Activated CD4-positive, CD25-positive, alpha-beta regulatory T cell treated with anti-CD3 and anti-CD28 coated beads, Interleukin-2, amount 50 U/mL, for 72 hours (primary cell): ENCODE results near the gene CDYL.

ENCODE experiments used
- DNase-seq: peaks from one replicate; pipeline ENCODE4 v3.0.0; 2021

Gene CDYL

GRCh38 chr6:4940416-4940815 is 164.2 kb downstream of the CDYL start:
- no peak for DNase-seq

GRCh38 chr6:4941782-4942672 is 165.8 kb downstream of the CDYL start:
- DNase-seq = no peak

GRCh38 chr6:4942673-4943009 is 166.4 kb downstream of the CDYL start:
- DNase-seq = no peak

GRCh38 chr6:4943716-4944115 is 167.5 kb downstream of the CDYL start:
- no peak for DNase-seq

GRCh38 chr6:4944325-4944724 is 168.1 kb downstream of the CDYL start:
- no peak for DNase-seq

DNA sequence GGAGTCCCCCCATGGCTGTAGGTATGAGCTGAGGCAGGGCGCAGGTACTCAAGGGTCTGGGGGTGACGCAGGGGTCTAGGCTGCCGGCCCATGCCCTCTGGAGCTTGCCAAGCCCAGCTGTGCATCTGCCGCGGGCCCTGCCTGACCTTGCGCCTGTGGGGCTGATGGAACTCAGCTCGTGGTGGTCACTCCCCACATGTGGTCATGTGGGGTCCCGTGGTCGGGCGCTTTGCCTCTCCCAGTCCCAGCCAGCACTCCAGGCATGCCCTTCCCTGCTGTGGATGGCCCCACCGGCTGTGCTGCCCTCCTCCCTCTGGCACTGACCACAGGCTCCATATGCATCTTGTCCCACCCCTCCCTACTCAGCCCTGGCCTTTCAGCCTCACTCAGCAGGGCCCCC is 170.3 kb downstream of the CDYL start:
- DNase-seq = no peak

DNA sequence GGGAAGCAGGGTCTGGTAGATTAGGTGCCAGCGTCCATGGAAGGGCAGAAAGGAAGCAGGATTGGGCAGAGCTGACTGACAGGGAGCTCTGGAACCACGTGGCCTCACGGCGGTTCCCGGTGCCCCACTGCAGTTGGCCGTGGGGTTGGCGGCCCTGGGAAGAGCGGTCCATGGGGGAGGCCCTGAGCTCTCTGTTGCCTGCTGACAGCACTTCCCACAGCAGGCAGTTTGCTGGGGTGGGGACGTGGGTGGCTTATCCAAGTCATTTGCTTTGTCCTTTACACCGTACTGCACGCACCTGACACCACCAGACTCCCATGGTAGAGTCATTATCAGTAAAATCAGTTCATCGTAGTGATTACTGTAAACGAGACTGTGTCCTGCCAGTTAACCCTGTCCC is 171.5 kb downstream of the CDYL start:
- DNase-seq = no peak

DNA sequence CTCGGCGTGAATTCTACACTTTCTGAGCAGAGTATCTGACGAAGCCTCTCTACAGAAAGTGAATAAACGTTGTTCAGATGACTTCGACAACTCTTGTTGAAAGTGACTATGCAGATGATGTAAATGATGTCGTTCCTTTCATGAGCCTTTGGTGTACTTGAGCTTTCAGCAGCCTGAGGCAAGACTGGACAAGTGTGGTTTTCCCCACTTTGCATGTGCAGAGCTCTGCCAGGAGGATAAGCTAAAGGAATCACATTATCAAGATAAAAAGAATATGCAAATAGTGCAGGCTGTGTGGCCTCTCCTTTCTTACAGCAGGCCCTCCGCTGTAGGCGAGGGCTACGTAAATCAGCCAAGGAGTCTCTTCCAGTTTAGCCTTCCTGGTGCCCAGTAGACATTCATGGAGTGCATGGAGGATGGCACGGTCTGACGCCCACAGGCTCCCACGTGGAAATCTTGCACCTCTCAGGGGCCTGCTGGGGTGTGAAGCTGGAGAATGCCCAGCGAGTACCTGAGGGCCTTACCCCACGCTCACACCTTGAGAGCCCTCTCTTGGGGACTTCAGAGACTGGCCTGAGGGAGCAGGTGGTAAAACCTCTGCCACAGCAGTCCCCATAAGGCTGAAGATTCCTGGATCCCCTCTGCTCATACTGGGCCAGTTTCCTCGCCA is 172.7 kb downstream of the CDYL start:
- no peak for DNase-seq

DNA sequence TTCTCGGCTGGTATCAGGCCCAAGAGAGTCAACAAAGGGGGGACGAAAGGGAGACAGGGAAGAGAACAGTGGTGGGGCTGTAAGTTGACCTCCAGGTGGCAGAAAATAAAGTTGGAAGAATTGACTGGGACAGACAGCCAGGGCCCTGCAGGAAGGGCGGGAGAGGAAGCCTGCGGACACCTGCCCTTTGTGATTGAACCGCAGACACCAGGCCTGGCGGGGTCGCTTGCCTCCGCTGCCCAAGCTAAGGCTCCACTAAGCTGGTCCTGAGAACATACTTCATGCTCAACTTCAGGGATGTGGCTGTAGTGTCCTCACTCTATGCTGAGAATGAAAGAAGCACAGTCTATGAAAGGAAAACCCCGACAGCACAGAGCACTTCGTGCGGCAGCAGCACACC is 173.9 kb downstream of the CDYL start:
- DNase-seq = no peak

- DNase-seq = no peak
These were observed 174.8 kb downstream of the CDYL start for GRCh38 chr6:4950836-4951533.

- no peak for DNase-seq
These were observed 177.2 kb downstream of the CDYL start for GRCh38 chr6:4953440-4953839.

DNA sequence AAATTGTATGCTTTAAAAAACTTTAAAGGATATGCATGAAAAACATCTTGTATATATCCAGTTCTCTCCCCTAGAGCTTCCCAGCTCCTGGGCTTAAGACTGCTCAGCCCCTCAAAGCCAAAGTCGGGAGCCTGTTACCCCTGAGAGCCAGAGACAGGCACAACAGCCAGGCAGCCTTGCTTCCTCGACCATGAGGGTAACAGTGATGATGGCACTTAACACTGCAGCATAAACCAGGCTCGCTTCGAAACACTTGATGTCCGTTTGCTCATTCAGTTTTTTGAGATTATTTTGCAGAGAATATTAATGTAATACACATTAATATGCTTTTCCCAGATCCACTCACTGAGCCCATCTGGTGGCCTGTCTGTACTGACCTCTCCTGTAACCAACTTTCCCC is 180.4 kb downstream of the CDYL start:
- no peak for DNase-seq

- no peak for DNase-seq
These were observed 181.5 kb downstream of the CDYL start for GRCh38 chr6:4957521-4958231.

- DNase-seq = no peak
These were observed 182.4 kb downstream of the CDYL start for GRCh38 chr6:4958624-4959023.

DNA sequence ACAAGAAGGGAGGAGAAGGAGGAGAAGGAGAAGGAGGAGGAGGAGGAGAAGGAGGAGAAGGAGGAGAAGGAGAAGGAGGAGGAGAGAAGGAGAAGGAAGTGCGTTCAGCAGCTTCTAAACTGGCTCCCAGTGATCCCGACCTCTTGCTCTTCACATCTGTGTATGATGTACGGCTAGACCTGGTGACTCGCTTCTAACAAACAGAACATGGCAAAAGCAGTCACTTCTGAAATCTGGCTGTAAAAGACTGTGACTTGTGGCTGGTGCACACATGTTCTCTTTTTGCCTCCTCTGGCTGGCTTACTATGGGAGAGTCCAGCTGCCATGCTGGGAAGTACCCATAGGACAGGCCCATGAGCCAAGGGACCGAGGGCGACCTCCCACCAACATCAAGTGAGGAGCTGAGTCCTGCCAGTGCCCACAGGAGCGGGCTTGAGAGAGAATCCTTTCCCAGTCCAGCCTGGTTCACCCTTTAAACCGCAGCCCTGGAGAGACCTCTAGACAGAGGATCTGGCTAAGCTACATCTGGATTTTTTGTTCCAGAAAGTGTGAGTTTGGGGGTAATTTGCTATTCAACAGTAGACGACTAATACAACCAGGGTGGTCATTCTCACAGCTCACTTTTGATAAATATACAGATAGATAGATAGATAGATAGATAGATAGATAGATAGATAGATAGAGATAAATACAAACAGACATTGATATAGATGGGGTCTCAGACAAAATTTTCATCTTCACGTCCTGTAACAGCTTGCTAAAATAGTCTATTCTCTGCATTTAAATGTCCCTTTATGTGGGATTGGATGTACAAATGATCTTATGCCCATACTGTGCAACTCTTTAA is 185.3 kb downstream of the CDYL start:
- DNase-seq = no peak

DNA sequence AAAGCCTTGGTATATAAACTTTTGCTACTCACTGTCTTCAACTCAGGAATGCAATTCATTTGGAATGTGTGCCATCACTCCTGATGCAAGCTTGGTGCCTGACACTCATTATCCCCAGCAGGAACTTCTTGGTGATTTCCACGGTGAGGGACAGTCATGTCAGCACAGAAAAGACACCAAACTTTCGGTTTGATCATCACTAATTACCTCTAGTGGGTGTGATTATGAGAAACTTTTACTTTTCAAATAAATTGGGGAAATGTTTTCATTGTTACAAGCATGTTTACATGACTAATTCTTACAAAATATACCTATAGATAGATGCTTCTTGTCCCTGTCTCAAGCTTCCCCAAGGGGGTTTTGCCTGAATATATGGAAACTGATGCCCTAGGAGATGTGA is 186.7 kb downstream of the CDYL start:
- no peak for DNase-seq

DNA sequence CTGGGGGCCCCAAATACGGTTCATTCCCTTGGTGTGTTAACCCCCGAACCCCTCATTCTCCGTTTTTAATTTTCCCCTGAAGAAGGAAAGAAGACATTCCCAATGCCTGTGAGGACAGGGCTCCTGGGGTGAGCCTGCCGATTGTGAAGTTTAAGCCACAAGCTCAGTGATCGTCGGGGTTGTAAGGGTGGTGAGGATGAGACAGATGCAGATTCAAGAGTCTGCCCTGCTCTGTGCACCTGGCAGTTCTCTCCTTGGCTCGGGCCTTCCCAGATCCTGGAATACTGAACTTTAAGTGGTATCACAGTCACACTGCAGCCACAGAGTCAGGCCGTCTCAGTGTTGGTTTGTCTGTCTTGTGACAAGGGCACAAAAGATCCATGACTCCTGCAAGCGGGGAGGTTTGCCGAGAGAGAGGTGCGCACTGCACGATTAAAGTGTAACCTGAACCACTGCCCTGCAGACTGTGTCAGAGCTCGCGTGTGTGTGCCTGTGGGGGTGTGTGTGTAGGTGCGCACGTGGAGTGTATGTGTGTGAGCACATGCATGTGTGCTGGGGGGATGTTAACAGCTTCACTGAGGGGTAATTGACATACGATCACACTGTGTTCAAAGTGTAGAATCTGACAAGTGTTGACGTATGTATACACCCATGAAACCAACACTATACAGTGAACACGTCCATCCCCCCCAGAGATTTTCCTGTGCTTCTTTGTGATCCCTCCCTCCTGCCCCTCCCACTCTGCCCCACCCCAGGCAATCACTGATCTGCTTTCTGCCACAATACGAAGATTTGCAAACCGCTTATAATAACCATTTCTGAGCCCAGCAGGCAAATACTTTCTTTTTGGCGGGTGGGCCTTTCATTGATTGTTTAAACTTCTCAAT is 188.7 kb downstream of the CDYL start:
- DNase-seq = no peak

- no peak for DNase-seq
These were observed 189.6 kb downstream of the CDYL start for GRCh38 chr6:4965562-4966389.

DNA sequence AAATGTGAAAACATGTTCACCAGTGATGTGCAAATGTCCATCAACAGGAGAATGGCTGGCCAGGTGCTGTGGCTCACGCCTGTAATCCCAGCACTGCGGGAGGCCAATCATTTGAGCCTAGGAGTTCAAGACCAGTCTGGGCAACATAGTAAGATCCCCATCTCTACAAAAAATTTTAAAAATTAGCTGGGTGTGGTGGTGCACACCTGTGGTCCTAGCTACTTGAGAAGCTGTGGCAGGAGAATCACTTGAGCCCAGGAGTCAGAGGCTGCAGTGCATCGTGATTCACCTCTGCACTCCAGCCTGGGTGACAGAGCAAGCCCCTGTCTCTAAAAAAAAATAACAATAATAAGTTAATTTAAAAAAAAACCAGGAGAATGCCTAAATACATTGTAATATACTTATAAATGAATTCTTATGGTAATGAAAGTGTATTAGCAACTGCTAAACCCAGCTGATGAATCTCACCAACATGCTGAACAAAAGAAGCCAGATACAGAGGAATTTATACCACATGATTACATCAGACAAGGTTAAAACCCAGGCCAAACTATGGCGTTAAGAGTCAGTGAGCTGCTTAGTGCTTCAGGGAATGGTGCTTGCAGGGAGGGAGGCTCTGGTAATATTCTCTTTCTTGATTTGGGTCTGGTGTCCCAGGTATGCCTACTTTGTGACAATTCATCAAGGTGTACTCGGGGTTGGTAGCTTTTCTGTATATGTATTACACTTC is 191.3 kb downstream of the CDYL start:
- no peak for DNase-seq
